K562 (cell line): ENCODE results near the gene BDNF.

Source experiments
- CTCF ChIP-seq, 3 experiments: IDR thresholded peaks in 2 of 3; conservative IDR thresholded peaks in 1 of 3; 2 replicates each; pipeline ENCODE4 v1.5.1; 2011 to 2012; ENCODE audit warnings: low read length in 3 of 3, mild to moderate bottlenecking in 3 of 3, control low read depth in 2 of 3, improper control_type of control experiment in 1 of 3, inconsistent platforms in 1 of 3, low read depth in 1 of 3, mixed read lengths in 1 of 3, moderate library complexity in 1 of 3; ENCODE audit not compliant: insufficient read depth in 2 of 3
- FOSL1 ChIP-seq: fragments of 200-800 bp; sonication (Bioruptor generic); conservative IDR thresholded peaks from 2 replicates; pipeline ENCODE4 v1.6.1; 2016; ENCODE audit warnings: missing genetic modification characterization, missing compliant biosample characterization
- HDAC6 ChIP-seq: IDR thresholded peaks from 2 replicates; pipeline ENCODE4 v1.6.1; 2012; ENCODE audit warnings: low read depth, mild to moderate bottlenecking, control low read depth, inconsistent platforms, low read length, moderate library complexity
- POLR3A ChIP-seq: IDR thresholded peaks from 2 replicates; pipeline ENCODE4 v1.6.1; 2011; ENCODE audit warnings: borderline replicate concordance, mild to moderate bottlenecking, moderate library complexity; ENCODE audit not compliant: insufficient read length, insufficient read depth; ENCODE audit errors: extremely low read depth
- RCOR1 ChIP-seq, 2 experiments: IDR thresholded peaks; 2 replicates each; pipeline ENCODE4 v1.6.1; 2012; ENCODE audit warnings: low read depth in 2 of 2, low read length in 2 of 2, borderline replicate concordance in 1 of 2, improper control_type of control experiment in 1 of 2
- SP1 ChIP-seq: sonication (generic); formaldehyde crosslinking; IDR thresholded peaks from 2 replicates; pipeline ENCODE4 v1.8.1; 2022; ENCODE audit warnings: mild to moderate bottlenecking, missing genetic modification reagents
- ZNF444 ChIP-seq: fragments of 250-450 bp; sonication (Bioruptor Pico); IDR thresholded peaks from 2 replicates; pipeline ENCODE4 v1.4.0; 2020; ENCODE audit warnings: mild to moderate bottlenecking, moderate library complexity

- TF ChIP-seq CTCF (IDR thresholded peaks at IDR 0.05 in 2 of 3, conservative IDR thresholded peaks at IDR 0.05 in 1 of 3; ENCODE audit: insufficient read depth in 2 of 3, low read depth in 1 of 3, low read length in 3 of 3) (no peak), SP1 (CRISPR knock-in tag) (no peak), RCOR1 (IDR thresholded peaks at IDR 0.05; ENCODE audit: borderline replicate concordance in 1 of 2, low read depth in 2 of 2, low read length in 2 of 2) (no peak), HDAC6 (no peak), POLR3A (no peak), FOSL1 (tag) (no peak), ZNF444 (CRISPR knock-in tag) (no peak)
These were observed 35.0 kb upstream of the BDNF start for GRCh38 chr11:27735281-27735680.
